ENCODE results near the gene SKI.

The SKI gene

GRCh38 chr1:2327841-2328240 is 99.7 kb downstream of the SKI start:
- no peak for DNase-seq

- DNase-seq: no peak
Observed at GRCh38 chr1:2328676-2329455, 100.7 kb downstream of the SKI start.

GRCh38 chr1:2330035-2330434 is 101.9 kb downstream of the SKI start:
- no peak for DNase-seq

GRCh38 chr1:2330519-2331199 is 102.5 kb downstream of the SKI start:
- DNase-seq: no peak

GRCh38 chr1:2331200-2331544 is 103.1 kb downstream of the SKI start:
- no peak for DNase-seq

GRCh38 chr1:2331580-2331979 is 103.5 kb downstream of the SKI start:
- DNase-seq: peak in 1 of 2 experiments; percentile 43

GRCh38 chr1:2334366-2334765 is 106.2 kb downstream of the SKI start:
- DNase-seq: no peak

GRCh38 chr1:2334883-2335534 is 106.9 kb downstream of the SKI start:
- DNase-seq: no peak

GRCh38 chr1:2335721-2336455 is 107.8 kb downstream of the SKI start:
- peak; percentile 11 to 64 for DNase-seq

- DNase-seq: no peak
Observed at GRCh38 chr1:2336499-2336898, 108.4 kb downstream of the SKI start.

GRCh38 chr1:2337081-2337480 is 109.0 kb downstream of the SKI start:
- no peak for DNase-seq

GRCh38 chr1:2337501-2337900 is 109.4 kb downstream of the SKI start:
- DNase-seq: no peak

- no peak for DNase-seq
Observed at GRCh38 chr1:2339206-2340085, 111.3 kb downstream of the SKI start.

- no peak for DNase-seq
Observed at GRCh38 chr1:2340086-2340917, 112.2 kb downstream of the SKI start.

GRCh38 chr1:2340918-2341254 is 112.8 kb downstream of the SKI start:
- no peak for DNase-seq

- DNase-seq: no peak
Observed at GRCh38 chr1:2341706-2342383, 113.7 kb downstream of the SKI start.

- DNase-seq: no peak
Observed at GRCh38 chr1:2342384-2343022, 114.4 kb downstream of the SKI start.

- DNase-seq: no peak
Observed at GRCh38 chr1:2343023-2343935, 115.2 kb downstream of the SKI start.

GRCh38 chr1:2344121-2344681 is 116.1 kb downstream of the SKI start:
- peak; percentile 22 to 64 for DNase-seq
